Measurements from ENCODE around the gene MRPL58.

GRCh38 chr17:75003070-75003956 lies 9.2 kb upstream of the MRPL58 start:
- no peak for TF ChIP-seq CTCF (conservative IDR thresholded peaks at IDR 0.05 in 1 of 2, IDR thresholded peaks at IDR 0.05 in 1 of 2; ENCODE audit: extremely low read depth in 1 of 2, insufficient read depth in 1 of 2, low read depth in 1 of 2, low read length in 2 of 2)
- TF ChIP-seq EZH2 (IDR thresholded peaks at IDR 0.05; ENCODE audit: borderline replicate concordance, low read length): no peak

Measured in mammary epithelial cell (primary cell).